ENCODE measurements around the gene SDF4.

DNA sequence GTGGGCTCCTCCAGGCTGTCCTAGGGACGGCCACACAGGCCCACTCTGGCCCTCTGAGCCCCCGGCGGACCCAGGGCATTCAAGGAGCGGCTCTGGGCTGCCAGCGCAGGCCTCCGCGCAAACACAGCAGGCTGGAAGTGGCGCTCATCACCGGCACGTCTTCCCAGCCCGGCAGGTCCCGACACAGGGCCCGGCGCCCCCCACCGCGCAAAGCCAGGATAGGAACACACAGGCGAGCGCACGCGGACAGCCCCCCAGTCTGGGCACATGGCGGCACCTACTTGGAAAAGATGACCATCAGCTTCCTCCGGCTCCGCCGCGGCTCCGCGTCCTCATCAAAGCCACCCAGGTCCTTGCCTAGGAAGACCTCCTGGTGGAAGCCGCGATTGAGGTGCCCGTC lies 3.6 kb downstream of the SDF4 start:
- TF ChIP-seq CTCF (IDR thresholded peaks at IDR 0.05) (no peak), EZH2 (IDR thresholded peaks at IDR 0.05; ENCODE audit: borderline replicate concordance, insufficient read depth, low read depth, low read length, poor library complexity, severe bottlenecking) (no peak)

Measured in B cell (primary cell).